DMS79 (cell line): ENCODE data around the gene METTL21C.

Experiments
- DNase-seq: peaks from one replicate; lab custom pipeline; 2025; lab: John Stamatoyannopoulos, UW

METTL21C gene

GRCh38 chr13:102694937-102695336 lies at the start of gene METTL21C:
TSS of gene METTL21C (minus strand) at chr13:102695044. CDS start at chr13:102694498, 546 bp downstream.
- no peak for DNase-seq

DNA sequence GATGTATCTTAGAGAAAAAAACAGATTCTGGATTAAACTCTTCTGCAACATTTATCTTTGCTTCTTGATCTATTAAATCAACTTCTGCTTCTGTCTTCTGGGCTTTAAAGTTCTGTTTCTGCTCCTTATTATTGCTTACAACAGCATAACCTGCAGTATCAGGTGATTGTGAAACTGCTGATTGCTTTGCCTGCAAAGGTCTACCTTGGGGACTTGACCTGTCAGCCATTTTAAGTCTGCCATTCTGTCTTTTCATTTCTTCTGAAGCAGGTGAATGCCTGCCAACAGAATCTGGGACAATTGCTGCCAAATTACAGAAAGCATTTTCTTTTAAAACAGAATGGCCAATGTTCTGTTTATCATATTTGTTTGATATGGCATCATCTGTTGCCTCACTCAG lies 47.7 kb upstream of the METTL21C start:
- no peak for DNase-seq

DNA sequence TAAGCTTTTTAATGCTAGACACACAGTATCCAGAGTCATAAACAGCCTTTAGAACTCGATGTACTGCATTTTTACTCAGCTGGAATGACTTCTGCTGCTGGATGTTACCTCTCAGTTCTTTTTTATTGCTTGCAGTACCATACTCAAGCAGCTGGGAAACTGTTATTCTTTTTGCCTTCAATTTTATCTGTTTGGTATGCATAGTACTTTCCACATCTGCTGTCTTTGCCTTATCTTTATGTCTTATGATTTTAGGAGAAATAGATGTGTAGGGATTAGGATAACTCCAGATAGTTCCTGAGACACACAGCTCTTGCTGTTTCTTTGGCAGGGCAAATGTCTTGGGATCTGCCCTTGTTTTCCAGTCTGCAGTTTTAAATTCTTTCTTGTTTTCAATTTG lies 47.3 kb upstream of the METTL21C start:
- DNase-seq, result no peak

DNA sequence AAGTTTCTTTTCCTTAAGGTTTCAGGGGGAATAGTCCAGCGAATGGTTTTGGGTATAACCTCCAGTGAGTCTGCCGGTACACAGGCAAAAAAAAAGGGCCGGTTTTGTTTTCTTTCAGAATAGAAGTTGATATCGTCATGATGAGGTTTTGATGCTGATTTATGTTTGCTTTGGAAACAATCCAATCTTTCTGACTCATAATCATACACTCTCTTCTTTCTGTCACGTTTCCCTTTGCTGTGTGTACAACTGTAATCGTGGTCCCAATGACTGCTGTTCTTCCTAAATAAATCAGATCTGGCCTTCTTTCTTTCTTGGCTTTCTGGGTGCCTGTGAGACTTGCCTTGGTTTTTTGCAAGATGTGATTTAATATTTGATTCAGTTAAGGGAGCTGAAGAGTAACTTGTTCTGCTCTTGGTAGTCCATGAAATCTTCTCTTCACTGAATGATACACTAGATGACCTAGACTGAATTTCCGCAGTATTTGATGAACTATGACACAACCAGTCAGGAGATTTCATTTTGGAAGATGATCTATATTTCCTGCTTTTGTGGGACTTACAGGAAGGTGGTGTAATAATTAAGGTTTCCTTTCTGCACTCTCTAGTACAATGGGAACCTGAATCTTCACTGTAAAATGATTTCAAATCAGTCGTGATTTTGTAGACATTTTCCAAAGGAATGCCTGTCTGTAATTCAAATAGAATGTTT lies 34.9 kb upstream of the METTL21C start:
- peak; percentile 24 for DNase-seq

GRCh38 chr13:102726430-102726829 lies 31.6 kb upstream of the METTL21C start:
- DNase-seq, result no peak

DNA sequence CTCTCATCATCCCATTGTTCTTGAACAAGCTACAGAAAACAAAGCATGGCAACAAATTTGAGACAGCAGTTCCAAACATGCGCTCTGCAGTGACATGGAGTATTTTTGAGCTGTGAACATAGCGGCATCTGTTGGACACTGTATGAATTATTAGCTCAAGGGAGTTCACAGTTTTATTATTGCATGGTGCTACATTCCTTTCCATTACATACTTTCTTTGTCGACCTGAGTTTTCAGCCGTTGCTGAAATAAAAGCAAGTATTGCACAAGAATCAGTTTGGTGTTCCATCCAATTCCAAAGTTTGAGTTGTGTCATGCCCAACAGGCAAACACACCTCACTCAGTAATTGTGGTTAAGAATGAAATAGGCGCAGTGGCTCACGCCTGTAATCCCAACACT lies 30.1 kb upstream of the METTL21C start:
- peak; percentile 45 for DNase-seq

GRCh38 chr13:102721800-102722231 lies 27.0 kb upstream of the METTL21C start:
- DNase-seq, result no peak

DNA sequence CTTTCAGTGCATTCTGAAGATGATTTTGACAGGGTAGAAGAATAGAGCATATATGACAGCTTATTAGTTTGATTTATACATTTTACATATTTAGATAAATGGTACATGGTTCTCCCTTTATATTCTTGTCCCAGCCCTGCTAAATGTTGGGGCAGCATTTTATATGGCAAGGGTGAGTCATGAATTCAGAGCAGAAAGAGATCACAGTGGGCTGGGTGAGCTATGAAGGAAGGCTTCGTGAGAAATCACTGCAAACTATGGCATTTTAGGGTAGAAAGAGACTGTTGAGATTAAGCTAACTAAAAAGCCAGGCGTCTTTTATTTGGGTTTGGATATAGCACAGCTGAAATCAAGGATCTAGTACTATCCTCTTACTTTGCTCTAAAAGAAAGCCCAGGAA lies 23.9 kb upstream of the METTL21C start:
- DNase-seq, result no peak

DNA sequence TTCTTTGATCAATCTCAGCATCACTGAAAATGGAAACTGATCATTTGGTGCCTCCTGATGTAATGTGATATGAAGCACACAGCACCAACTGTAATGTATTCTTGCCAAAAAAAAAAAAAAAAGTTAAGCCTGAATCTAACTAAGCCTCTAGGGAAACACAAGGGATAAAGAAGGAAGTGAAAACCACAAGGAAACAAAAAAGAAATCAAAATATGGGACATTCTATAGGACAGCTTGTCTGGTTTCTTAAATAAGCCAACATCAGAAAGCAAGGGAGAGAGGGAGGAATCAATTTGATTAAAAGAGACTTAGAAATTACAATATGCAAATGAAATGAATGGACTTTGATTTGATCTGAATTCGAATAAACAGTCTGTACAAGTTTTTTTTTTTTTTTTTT lies 20.6 kb upstream of the METTL21C start:
- no peak for DNase-seq

- DNase-seq, result no peak
Measured at GRCh38 chr13:102710261-102710679, 15.4 kb upstream of the METTL21C start.

DNA sequence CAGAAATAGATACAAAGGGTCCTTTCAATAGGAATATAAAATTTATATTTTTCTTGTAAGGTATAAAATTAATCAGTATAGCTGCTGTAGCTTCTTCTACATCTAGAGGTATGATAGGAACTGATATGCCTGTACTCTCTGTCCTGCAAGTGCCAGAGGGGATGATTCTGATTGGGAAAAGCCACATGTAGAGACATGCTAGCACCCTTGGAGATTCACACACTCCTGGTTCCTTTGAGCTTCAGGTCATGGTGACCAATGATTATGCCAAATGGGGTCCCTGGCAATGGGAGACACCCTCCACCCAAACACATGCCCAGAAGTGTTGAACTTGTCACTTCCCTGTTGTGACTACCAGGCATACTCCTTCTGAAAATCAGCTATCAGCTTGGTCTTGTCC lies 14.7 kb upstream of the METTL21C start:
- DNase-seq, result no peak

DNA sequence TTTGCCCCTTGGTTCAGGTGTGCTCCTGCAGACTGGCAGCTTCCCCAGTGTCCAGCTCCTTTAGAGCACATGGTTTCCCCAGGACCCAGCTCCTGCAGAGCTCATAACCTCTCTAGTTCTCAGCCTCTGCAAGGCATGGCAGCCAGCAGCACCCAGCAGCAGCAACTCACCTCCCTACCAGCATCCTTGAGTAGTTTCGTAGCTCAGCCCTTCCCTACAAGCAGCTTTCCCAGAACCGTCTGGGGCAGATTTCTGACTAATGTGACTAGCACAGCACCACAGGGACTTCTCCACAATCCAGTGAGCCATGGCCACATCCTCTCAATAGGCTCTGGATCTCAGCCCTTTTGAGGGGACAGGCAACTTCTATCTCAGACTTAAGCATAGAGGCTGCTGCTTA lies 14.1 kb upstream of the METTL21C start:
- DNase-seq, result no peak

- no peak for DNase-seq
Measured at GRCh38 chr13:102708211-102708610, 13.4 kb upstream of the METTL21C start.

DNA sequence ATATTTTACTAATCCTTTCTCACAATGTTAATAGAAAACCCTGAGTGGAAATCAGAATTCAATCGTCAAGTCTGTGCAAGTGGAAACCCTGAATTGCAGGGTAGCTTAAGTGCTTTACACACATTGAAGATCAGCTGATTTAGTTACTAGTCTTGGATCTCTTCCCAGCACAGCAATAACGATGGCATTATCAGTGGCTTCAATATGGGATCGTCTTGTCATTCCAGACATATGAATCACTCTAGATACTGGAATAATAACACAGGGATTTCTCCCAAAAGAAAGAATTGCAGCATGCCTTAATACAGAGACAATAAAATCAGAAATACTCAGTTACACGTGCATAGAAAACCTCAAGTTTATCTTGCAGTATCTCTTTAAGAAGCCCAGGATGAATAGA lies 12.6 kb upstream of the METTL21C start:
- DNase-seq, result peak; percentile 56

DNA sequence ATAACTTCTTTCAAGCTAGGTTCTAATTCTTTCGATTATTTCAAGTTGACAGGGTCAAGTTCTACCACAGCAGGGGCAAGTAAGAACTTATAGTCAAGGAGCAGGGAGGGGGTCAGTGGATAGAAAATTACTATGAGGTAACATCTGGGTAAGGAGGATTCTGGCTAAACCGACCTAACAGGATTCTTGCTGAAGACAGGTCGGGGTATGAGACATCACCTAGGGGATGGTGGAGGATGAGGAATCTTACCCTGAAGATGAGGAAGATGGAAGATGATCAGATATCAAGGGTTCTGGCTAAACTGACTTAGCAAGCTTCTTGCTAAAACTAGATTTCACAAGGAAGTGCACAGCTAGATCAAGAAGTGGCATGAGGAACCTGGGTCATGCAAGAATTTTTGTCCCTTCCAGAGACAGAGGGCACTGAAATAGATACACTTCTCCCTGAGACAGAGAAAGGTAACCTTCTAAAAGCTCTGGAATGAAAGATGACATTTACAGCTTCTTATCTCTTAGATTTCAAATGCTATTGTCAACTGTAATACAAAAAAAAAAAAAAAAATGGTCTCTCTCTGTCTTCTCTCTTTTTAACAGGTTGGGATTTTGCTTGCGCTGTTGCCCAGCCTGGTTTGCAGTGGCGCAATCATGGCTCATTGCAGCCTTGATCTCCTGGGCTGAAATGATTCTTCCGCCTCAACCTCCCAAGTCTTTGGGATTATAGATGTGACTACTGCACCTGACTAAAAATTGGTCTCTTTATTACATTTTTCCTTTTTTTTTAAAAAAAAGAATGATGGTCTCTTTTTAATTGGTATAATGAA lies 9.6 kb upstream of the METTL21C start:
- DNase-seq, result no peak

DNA sequence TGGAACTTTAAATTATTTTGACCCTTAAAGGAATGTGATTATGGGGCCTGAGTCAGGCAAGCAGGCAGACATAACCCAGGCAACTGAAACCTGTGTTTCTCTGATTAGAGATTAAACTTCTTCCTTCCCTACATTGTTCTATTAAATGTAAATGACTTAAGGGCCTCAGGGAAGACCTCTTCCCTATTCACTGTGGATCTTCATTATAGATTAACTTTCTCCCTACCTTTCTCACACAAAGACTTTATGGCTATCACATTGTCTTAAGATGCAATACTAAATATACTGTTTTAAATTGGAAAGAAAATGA lies 8.8 kb upstream of the METTL21C start:
- DNase-seq, result no peak

DNA sequence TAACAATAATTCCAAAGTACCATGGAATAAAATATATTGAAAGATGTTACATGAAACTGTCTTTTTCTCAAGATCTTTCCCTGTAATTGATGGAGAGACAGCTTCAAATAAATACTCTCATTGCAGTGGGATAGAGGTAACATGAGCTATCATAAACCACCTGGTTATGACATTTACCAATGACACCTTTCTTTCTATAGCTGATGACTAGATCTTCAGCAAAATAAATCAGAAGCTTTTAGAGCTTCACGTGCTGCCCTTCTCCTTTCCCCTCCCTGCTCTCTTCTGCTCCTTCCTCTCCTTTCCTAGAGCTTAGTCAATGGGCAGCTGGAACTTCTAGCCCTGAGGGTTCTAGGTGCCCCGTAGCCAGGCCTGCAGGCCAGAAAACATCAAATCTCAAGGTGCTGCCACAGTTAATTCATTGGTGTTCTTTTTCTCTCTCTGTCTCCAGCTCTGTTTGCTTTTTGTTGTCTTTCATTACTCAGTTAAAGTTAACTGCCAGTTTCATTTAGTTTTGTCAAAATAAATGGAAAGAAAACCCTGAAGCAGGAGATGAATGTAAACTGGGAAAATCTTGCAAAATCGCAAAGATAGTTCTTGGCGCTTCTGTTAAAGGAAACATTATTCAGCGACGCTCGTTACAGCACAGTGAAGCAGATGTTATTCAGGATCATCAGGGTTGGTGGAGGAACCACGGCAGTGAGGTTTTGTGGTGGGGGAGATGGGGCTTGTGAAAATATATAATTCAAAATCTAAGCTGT lies 8.3 kb upstream of the METTL21C start:
- DNase-seq, result no peak

DNA sequence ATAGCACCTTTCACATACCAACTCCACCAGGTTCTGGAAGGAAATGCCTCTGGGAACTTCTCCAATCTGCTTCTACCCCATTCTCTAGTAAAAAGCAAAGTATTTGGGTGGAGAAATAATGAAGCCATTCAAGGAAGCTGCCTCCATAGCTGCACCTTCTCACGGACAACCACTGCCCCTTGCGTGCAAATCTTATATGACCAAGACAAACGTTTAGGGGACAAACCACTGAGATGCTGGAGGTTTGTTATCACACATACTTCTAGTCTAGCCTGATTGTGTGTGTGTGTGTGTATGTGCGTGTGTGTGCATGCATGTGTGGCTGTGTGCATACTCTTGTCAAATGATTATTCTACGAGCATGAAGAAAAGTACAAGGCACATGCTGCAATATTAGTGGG lies 6.5 kb upstream of the METTL21C start:
- DNase-seq, result no peak

DNA sequence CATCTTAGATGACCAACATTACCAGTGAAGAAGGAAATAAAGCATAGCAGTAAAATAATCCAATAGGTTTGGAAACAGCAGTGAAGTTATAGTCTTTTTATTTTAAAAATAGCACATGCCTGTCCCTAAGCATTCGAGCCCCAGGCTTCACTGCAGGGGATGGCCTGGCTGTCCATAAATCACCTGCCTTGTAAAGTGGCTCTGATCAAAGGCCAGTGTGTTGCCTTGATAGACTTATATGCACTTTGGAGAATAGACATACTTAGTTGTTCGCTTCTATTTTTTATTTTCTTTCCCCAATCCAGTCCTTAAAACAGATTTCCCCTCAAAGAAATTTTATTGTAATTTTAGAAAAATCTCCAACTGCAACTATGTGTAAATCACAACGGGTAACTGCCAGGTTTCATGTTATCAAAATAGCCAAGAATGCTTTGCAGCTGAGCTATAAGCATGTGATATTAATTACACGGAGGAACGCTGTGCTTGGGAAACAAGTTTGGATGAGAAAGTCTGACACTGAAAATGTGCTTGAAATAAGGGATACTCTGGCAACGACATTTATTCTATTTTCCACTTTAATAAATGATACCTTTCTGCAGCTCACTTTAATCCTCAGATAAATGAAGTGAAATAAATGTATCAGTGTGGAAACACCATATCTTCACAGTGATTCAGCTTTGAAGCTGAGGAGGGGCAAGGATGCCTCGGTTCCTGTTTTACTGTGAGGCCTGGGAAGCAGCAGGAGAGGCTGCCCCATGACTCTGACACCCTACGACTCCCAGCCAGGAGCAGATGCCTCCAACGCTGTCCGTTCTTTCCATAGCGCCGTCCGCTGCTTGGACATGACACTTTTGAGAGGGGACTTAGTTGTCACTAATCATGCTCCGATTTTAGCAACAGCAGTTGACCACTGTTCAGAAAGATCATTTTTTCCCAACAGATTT lies 5.5 kb upstream of the METTL21C start:
- DNase-seq, result no peak

DNA sequence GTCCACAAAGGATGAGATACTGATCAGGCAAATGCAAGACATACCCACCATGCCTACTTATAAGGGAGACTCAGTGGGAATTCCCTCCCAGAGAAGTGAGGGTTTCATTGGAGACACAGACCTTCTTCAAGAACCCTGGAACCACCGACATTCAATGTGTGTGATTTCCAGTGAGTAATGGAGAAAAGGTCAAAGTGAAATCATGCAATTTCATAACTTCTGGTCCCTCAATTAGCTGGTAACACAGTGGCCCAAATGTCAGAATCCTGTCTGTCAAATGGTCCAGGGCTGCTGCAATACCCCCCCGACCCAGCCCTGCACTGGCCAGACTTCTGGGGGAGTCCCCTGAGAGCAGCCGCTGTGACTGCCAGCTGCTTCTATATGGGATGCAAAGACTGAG lies 4.7 kb upstream of the METTL21C start:
- DNase-seq, result no peak

- no peak for DNase-seq
Measured at GRCh38 chr13:102698649-102698980, 3.8 kb upstream of the METTL21C start.
